B cell (primary cell): Measurements from ENCODE around the gene CRABP1. TPM values are rescaled to one million over a fixed set of nuclear protein-coding genes. Genes with fewer than 3 reads are reported as not detected.
A peak's percentile ranks its signal among the peaks of the same experiment; 100 is the strongest.

ENCODE experiments used
- ATAC-seq: fragments of 200-7000 bp; cut with Tn5 transposase; one replicate; pipeline ENCODE4 v1.10.0; 2021; ENCODE audit warnings: low read depth, mild to moderate bottlenecking, moderate number of reproducible peaks, moderate library complexity
- CTCF ChIA-PET: fragments of 350-600 bp; sonication (Branson Sonifier 250); formaldehyde crosslinking; loops from one replicate; lab custom pipeline; 2021; ENCODE audit warnings: antibody characterized with exemption, inconsistent platforms; lab: Charles Lee
- POLR2A ChIA-PET: fragments of 350-600 bp; sonication (Branson Sonifier 250); formaldehyde crosslinking; loops from one replicate; lab custom pipeline; 2021; ENCODE audit warnings: antibody characterized with exemption; lab: Charles Lee
- DNase-seq: peaks from one replicate; pipeline ENCODE4 v3.0.0; 2013
- H2AFZ ChIP-seq: 2 replicates; pipeline ENCODE4 v1.6.1; 2012; ENCODE audit warnings: mild to moderate bottlenecking, low read depth, low read length; ENCODE audit not compliant: insufficient read depth, poor library complexity, severe bottlenecking
- H3K27ac ChIP-seq, 2 donors: 1 replicate in 1 of 2; 2 replicates in 1 of 2; pipeline ENCODE4 v1.5.1; 2012 to 2013; ENCODE audit warnings: low read length in 2 of 2, mild to moderate bottlenecking in 2 of 2, moderate library complexity in 1 of 2
- H3K27me3 ChIP-seq, 4 experiments: fragments of 200-600 bp in 1 of 4; sonication (generic) in 1 of 4; replicated peaks in 1 of 4; 1 replicate in 2 of 4; 2 replicates in 2 of 4; pipeline versions ENCODE4 v1.6.1 to v1.7.0; 2013 to 2016; ENCODE audit warnings: low read length in 3 of 4, mild to moderate bottlenecking in 2 of 4, mixed read lengths in 1 of 4, moderate library complexity in 1 of 4; ENCODE audit not compliant: insufficient read depth in 4 of 4, control insufficient read depth in 3 of 4; ENCODE audit errors: control extremely low read depth in 1 of 4
- H3K36me3 ChIP-seq, 2 experiments: replicated peaks in 1 of 2; 1 replicate in 1 of 2; 2 replicates in 1 of 2; pipeline versions ENCODE4 v1.6.1 to v1.7.1; 2013; ENCODE audit warnings: low read length in 1 of 2; ENCODE audit not compliant: insufficient read depth in 2 of 2, control insufficient read depth in 1 of 2; ENCODE audit errors: control extremely low read depth in 1 of 2, extremely low read depth in 1 of 2
- H3K4me1 ChIP-seq, 2 donors: fragments of 200-600 bp in 1 of 2; sonication (generic) in 1 of 2; 1 replicate in 1 of 2; 2 replicates in 1 of 2; pipeline versions ENCODE4 v1.5.1 to v1.6.1; 2013 to 2017; ENCODE audit warnings: low read length in 2 of 2; ENCODE audit not compliant: control insufficient read depth in 2 of 2, insufficient read depth in 2 of 2
- H3K4me2 ChIP-seq: replicated peaks from 2 replicates; pipeline ENCODE3; 2012; ENCODE audit warnings: mild to moderate bottlenecking, low read depth, low read length; ENCODE audit not compliant: poor library complexity, severe bottlenecking
- H3K4me3 ChIP-seq, 5 experiments: fragments of 200-600 bp in 1 of 5; sonication (generic) in 1 of 5; 1 replicate in 3 of 5; 2 replicates in 2 of 5; pipeline versions ENCODE4 v1.5.1 to v1.7.0; 2011 to 2016; ENCODE audit warnings: low read length in 4 of 5, mild to moderate bottlenecking in 4 of 5, low read depth in 2 of 5, control low read depth in 1 of 5, moderate library complexity in 1 of 5; ENCODE audit not compliant: insufficient read depth in 1 of 5; ENCODE audit errors: control extremely low read depth in 1 of 5, extremely low read depth in 1 of 5
- H3K79me2 ChIP-seq: fragments of 200-600 bp; sonication (generic); one replicate; pipeline ENCODE4 v1.6.0; 2016; ENCODE audit warnings: low read length; ENCODE audit not compliant: control insufficient read depth, insufficient read depth
- H3K9ac ChIP-seq: fragments of 200-600 bp; sonication (generic); 2 replicates; pipeline ENCODE4 v1.6.1; 2017; ENCODE audit warnings: mild to moderate bottlenecking, low read length, moderate library complexity
- H3K9me3 ChIP-seq, 3 donors: one replicate each; pipeline versions ENCODE4 v1.6.1 to v1.7.1; 2013; ENCODE audit warnings: low read length in 2 of 3; ENCODE audit not compliant: control insufficient read depth in 2 of 3, insufficient read depth in 1 of 3; ENCODE audit errors: control extremely low read depth in 1 of 3
- H4K20me1 ChIP-seq: 2 replicates; pipeline ENCODE4 v1.6.0; 2012; ENCODE audit warnings: mild to moderate bottlenecking, low read length; ENCODE audit not compliant: insufficient read depth, control insufficient read depth, poor library complexity, severe bottlenecking
- H3K27ac Mint-ChIP-seq: one replicate; pipeline ENCODE4 v1.8.0; 2021; ENCODE audit warnings: mixed read lengths
- H3K27me3 Mint-ChIP-seq: one replicate; pipeline ENCODE4 v1.8.0; 2021; ENCODE audit warnings: mixed read lengths
- H3K4me1 Mint-ChIP-seq: one replicate; pipeline ENCODE4 v1.8.0; 2021; ENCODE audit warnings: mixed read lengths
- H3K4me3 Mint-ChIP-seq: one replicate; pipeline ENCODE4 v1.8.0; 2021; ENCODE audit warnings: mixed read lengths
- H3K9me3 Mint-ChIP-seq: one replicate; pipeline ENCODE4 v1.8.0; 2022; ENCODE audit warnings: mixed read lengths; ENCODE audit not compliant: insufficient read depth
- CTCF ChIP-seq: fragments of 200-600 bp; IDR thresholded peaks from one replicate; pipeline ENCODE4 v1.8.0; 2022; ENCODE audit warnings: antibody characterized with exemption, mild to moderate bottlenecking
- EZH2 ChIP-seq: IDR thresholded peaks from 2 replicates; pipeline ENCODE4 v1.6.1; 2012; ENCODE audit warnings: borderline replicate concordance, low read depth, mild to moderate bottlenecking, moderate library complexity, low read length; ENCODE audit not compliant: insufficient read depth, poor library complexity, severe bottlenecking
- WGBS: methylation state at CpG from one replicate; pipeline ENCODE4 v1.1.5; 2013; ENCODE audit warnings: missing lambda C conversion rate; ENCODE audit not compliant: insufficient coverage; 5-methylcytosine and 5-hydroxymethylcytosine counted together
- intact Hi-C: fragments of 100-400 bp; cut with micrococcal nuclease; formaldehyde crosslinking; loops from one replicate; pipeline ENCODE4 v1.10.0; 2022
- polyA plus RNA-seq: library from polyadenylated mRNA; depleted of rRNA; stranded (reverse); fragments of >200 nt; gene quantifications from 2 replicates; pipeline ENCODE4 v1.2.3, GENCODE V29; 2012
- total RNA-seq, 2 donors: library from RNA; stranded (reverse); fragments of 120-200 nt in 1 of 2; gene quantifications; 1 replicate in 1 of 2; 2 replicates in 1 of 2; pipeline versions ENCODE4 v1.2.3 to v1.2.4, GENCODE V29; 2013 to 2022

Gene CRABP1
- total and polyA plus RNA-seq, 2 donors (not counting 1 experiment from before 2014, with no cell fraction given) = not detected

GRCh38 chr15:78307976-78308375 lies 32.2 kb upstream of the CRABP1 start:
- TF ChIP-seq CTCF (no peak), EZH2 (no peak)
- Histone ChIP-seq H4K20me1 (no peaks in the 10 kb centered on the region), H3K4me3 (no peak overlapping the region), H3K9ac (no peak overlapping the region), H3K27me3 (peaks cover 0 to 16% (median 0%) of the 10 kb centered on the region in 4 experiments), H3K4me1 (no peaks in the 10 kb centered on the region), H3K36me3 (no peaks in the 10 kb centered on the region), H2AFZ (no peak overlapping the region), H3K9me3 (no peaks in the 10 kb centered on the region), H3K4me2 (no peak overlapping the region), H3K79me2 (no peaks in the 10 kb centered on the region), H3K27ac (no peak overlapping the region)
- Mint-ChIP-seq H3K27ac (no peak overlapping the region), H3K27me3 (peaks cover 20% of the 10 kb centered on the region), H3K4me1 (no peaks in the 10 kb centered on the region), H3K4me3 (no peak overlapping the region), H3K9me3 (no peaks in the 10 kb centered on the region)
- ChIA-PET POLR2A (no interaction called here), CTCF (interaction anchor here (1.5 to 1.6 kb wide), 2 partner anchors 9 to 116 kb away, joined by 3 to 8 read pairs; partner anchors contain the start of gene SKIC8)
- no peak for ATAC-seq
- DNase-seq = no peak
- intact Hi-C loops = loop anchor here (2.0 kb wide), 1 partner anchor 115 kb away; no protein-coding TSS in a partner anchor
- WGBS = 47% methylated on average over 4 of the region's 6 CpGs

GRCh38 chr15:78308422-78309032 lies 31.6 kb upstream of the CRABP1 start:
- Mint-ChIP-seq H3K27me3 (peaks cover 20% of the 10 kb centered on the region), H3K27ac (no peak overlapping the region), H3K4me1 (no peaks in the 10 kb centered on the region), H3K9me3 (no peaks in the 10 kb centered on the region), H3K4me3 (no peak overlapping the region)
- ATAC-seq = no peak
- WGBS = 19% methylated on average over 8 of the region's 9 CpGs
- H3K4me3 ChIP-seq = no peak overlapping the region
- H2AFZ ChIP-seq = no peak overlapping the region
- TF ChIP-seq EZH2 (no peak), CTCF (peak; percentile 53)
- no peak overlapping the region for H3K9ac ChIP-seq
- H3K79me2 ChIP-seq = no peaks in the 10 kb centered on the region
- POLR2A ChIA-PET = no interaction called here
- no peaks in the 10 kb centered on the region for H4K20me1 ChIP-seq
- peaks cover 0 to 16% (median 0%) of the 10 kb centered on the region in 4 experiments for H3K27me3 ChIP-seq
- no peaks in the 10 kb centered on the region for H3K36me3 ChIP-seq
- H3K4me2 ChIP-seq = no peak overlapping the region
- no peaks in the 10 kb centered on the region for H3K9me3 ChIP-seq
- peak; percentile 30 for DNase-seq
- intact Hi-C loops = loop anchor here (2.0 kb wide), 1 partner anchor 114 kb away; no protein-coding TSS in a partner anchor
- H3K27ac ChIP-seq = no peak overlapping the region
- H3K4me1 ChIP-seq = no peaks in the 10 kb centered on the region
- CTCF ChIA-PET = interaction anchor here (1.5 to 1.6 kb wide), 2 partner anchors 9 to 115 kb away, joined by 3 to 8 read pairs; partner anchors contain the start of gene SKIC8
